GM12874 (cell line): ENCODE data around the gene NAPSA.

Source experiments
- CTCF ChIP-seq: IDR thresholded peaks from 2 replicates; pipeline ENCODE4 v1.5.1; 2011; ENCODE audit warnings: low read depth, mild to moderate bottlenecking, control low read depth, low read length, moderate library complexity; ENCODE audit not compliant: insufficient read depth

Gene NAPSA

GRCh38 chr19:50365434-50366306 lies at the start of gene NAPSA:
Gene NAPSA (minus strand): TSS chr19:50365639. CDS start chr19:50365621, 18 bp downstream.
- no peak for TF ChIP-seq CTCF

- TF ChIP-seq CTCF, result no peak
Measured at GRCh38 chr19:50413531-50413930, 48.1 kb upstream of the NAPSA start.

- TF ChIP-seq CTCF, result no peak
Measured at GRCh38 chr19:50413096-50413495, 47.7 kb upstream of the NAPSA start.

- TF ChIP-seq CTCF, result no peak
Measured at GRCh38 chr19:50412419-50412818, 47.0 kb upstream of the NAPSA start.

GRCh38 chr19:50410109-50410508 lies 44.7 kb upstream of the NAPSA start:
- no peak for TF ChIP-seq CTCF

GRCh38 chr19:50409347-50409746 lies 43.9 kb upstream of the NAPSA start:
- TF ChIP-seq CTCF, result no peak

- no peak for TF ChIP-seq CTCF
Measured at GRCh38 chr19:50406829-50407228, 41.4 kb upstream of the NAPSA start.
